HEK293 (cell line): ENCODE results near the gene DYTN.

ENCODE experiments used
- GLI2 ChIP-seq: fragments of 450-650 bp; formaldehyde crosslinking; IDR thresholded peaks from 2 replicates; pipeline ENCODE4; 2017; ENCODE audit warnings: missing biosample characterization, missing genetic modification characterization, low read depth, borderline replicate concordance
- IKZF3 ChIP-seq: fragments of 450-650 bp; IDR thresholded peaks from 2 replicates; pipeline ENCODE4 v1.5.0; 2018; ENCODE audit warnings: missing biosample characterization, mild to moderate bottlenecking, missing genetic modification characterization, moderate library complexity
- MZF1 ChIP-seq: fragments of 450-650 bp; formaldehyde crosslinking; IDR thresholded peaks from 2 replicates; pipeline ENCODE4 v1.5.1; 2017; ENCODE audit warnings: missing biosample characterization, missing genetic modification characterization, borderline replicate concordance
- OSR2 ChIP-seq: fragments of 450-650 bp; formaldehyde crosslinking; IDR thresholded peaks from 2 replicates; pipeline ENCODE4 v1.5.1; 2016; ENCODE audit warnings: missing biosample characterization, missing genetic modification characterization
- SCRT2 ChIP-seq: fragments of 450-650 bp; formaldehyde crosslinking; IDR thresholded peaks from 2 replicates; pipeline ENCODE4 v1.5.1; 2016; ENCODE audit warnings: missing biosample characterization, missing genetic modification characterization
- YY1 ChIP-seq: fragments of 450-650 bp; formaldehyde crosslinking; IDR thresholded peaks from 2 replicates; pipeline ENCODE4 v1.5.1; 2018; ENCODE audit warnings: missing biosample characterization, missing genetic modification characterization
- ZNF112 ChIP-seq: fragments of 450-650 bp; formaldehyde crosslinking; IDR thresholded peaks from 2 replicates; pipeline ENCODE4 v1.5.0; 2017; ENCODE audit warnings: missing biosample characterization, missing genetic modification characterization
- ZNF138 ChIP-seq: fragments of 450-650 bp; formaldehyde crosslinking; IDR thresholded peaks from 2 replicates; pipeline ENCODE4 v1.5.1; 2016; ENCODE audit warnings: missing biosample characterization, missing genetic modification characterization, borderline replicate concordance
- ZNF146 ChIP-seq: fragments of 450-650 bp; formaldehyde crosslinking; IDR thresholded peaks from 2 replicates; pipeline ENCODE4 v1.5.1; 2016; ENCODE audit warnings: missing biosample characterization, missing genetic modification characterization
- ZNF157 ChIP-seq: fragments of 450-650 bp; formaldehyde crosslinking; IDR thresholded peaks from 2 replicates; pipeline ENCODE4 v1.5.1; 2016; ENCODE audit warnings: missing biosample characterization, missing genetic modification characterization
- ZNF221 ChIP-seq: fragments of 450-650 bp; formaldehyde crosslinking; IDR thresholded peaks from 2 replicates; pipeline ENCODE4 v1.5.1; 2017; ENCODE audit warnings: missing biosample characterization, missing genetic modification characterization, borderline replicate concordance
- ZNF223 ChIP-seq: fragments of 450-650 bp; formaldehyde crosslinking; IDR thresholded peaks from 2 replicates; pipeline ENCODE4 v1.5.1; 2016; ENCODE audit warnings: missing biosample characterization, missing genetic modification characterization
- ZNF274 ChIP-seq, 2 experiments: fragments of 200-500 bp in 1 of 2; fragments of 450-650 bp in 1 of 2; sonication (Bioruptor generic) in 1 of 2; formaldehyde crosslinking in 1 of 2; IDR thresholded peaks; 2 replicates each; pipeline versions ENCODE4 v1.5.1 to v1.6.1; 2014 to 2016; ENCODE audit warnings: borderline replicate concordance in 1 of 2, inconsistent platforms in 1 of 2, low read length in 1 of 2, missing biosample characterization in 1 of 2, missing genetic modification characterization in 1 of 2
- ZNF366 ChIP-seq: fragments of 450-650 bp; formaldehyde crosslinking; conservative IDR thresholded peaks from 2 replicates; pipeline ENCODE4 v1.5.1; 2016; ENCODE audit warnings: missing biosample characterization, missing genetic modification characterization
- ZNF391 ChIP-seq: fragments of 450-650 bp; formaldehyde crosslinking; IDR thresholded peaks from 2 replicates; pipeline ENCODE4 v1.5.1; 2016; ENCODE audit warnings: low read depth, missing biosample characterization, missing genetic modification characterization, borderline replicate concordance
- ZNF394 ChIP-seq: fragments of 450-650 bp; formaldehyde crosslinking; IDR thresholded peaks from 2 replicates; pipeline ENCODE4 v1.5.1; 2016; ENCODE audit warnings: missing biosample characterization, missing genetic modification characterization, mild to moderate bottlenecking, moderate library complexity, borderline replicate concordance
- ZNF416 ChIP-seq: fragments of 450-650 bp; formaldehyde crosslinking; IDR thresholded peaks from 2 replicates; pipeline ENCODE4 v1.5.1; 2016; ENCODE audit warnings: missing biosample characterization, missing genetic modification characterization
- ZNF510 ChIP-seq: fragments of 450-650 bp; formaldehyde crosslinking; IDR thresholded peaks from 2 replicates; pipeline ENCODE4 v1.5.1; 2018; ENCODE audit warnings: mild to moderate bottlenecking, missing genetic modification characterization, missing biosample characterization; ENCODE audit not compliant: insufficient replicate concordance
- ZNF558 ChIP-seq: fragments of 450-650 bp; formaldehyde crosslinking; IDR thresholded peaks from 2 replicates; pipeline ENCODE4 v1.5.1; 2016; ENCODE audit warnings: missing biosample characterization, missing genetic modification characterization
- ZNF596 ChIP-seq: fragments of 450-650 bp; IDR thresholded peaks from 2 replicates; pipeline ENCODE4 v1.5.0; 2018; ENCODE audit warnings: missing biosample characterization, mild to moderate bottlenecking, missing genetic modification characterization, moderate library complexity
- ZNF660 ChIP-seq: fragments of 450-650 bp; IDR thresholded peaks from 2 replicates; pipeline ENCODE4 v1.5.1; 2018; ENCODE audit warnings: missing biosample characterization, mild to moderate bottlenecking, missing genetic modification characterization
- ZNF837 ChIP-seq: fragments of 450-650 bp; formaldehyde crosslinking; IDR thresholded peaks from 2 replicates; pipeline ENCODE4 v1.5.1; 2016; ENCODE audit warnings: missing biosample characterization, missing genetic modification characterization
- ZXDB ChIP-seq: fragments of 450-650 bp; formaldehyde crosslinking; IDR thresholded peaks from 2 replicates; pipeline ENCODE4 v1.5.1; 2016; ENCODE audit warnings: missing biosample characterization, missing genetic modification characterization
- TF ChIP-seq, protein P1 (sequence below): fragments of 450-650 bp; formaldehyde crosslinking; IDR thresholded peaks from 2 replicates; pipeline ENCODE4 v1.5.1; 2016; ENCODE audit warnings: missing biosample characterization, missing genetic modification characterization
- TF ChIP-seq, protein P2 (sequence below): fragments of 450-650 bp; formaldehyde crosslinking; IDR thresholded peaks from 2 replicates; pipeline ENCODE4 v1.5.1; 2016; ENCODE audit warnings: missing biosample characterization, missing genetic modification characterization
- TF ChIP-seq, protein P3 (sequence below): fragments of 450-650 bp; formaldehyde crosslinking; IDR thresholded peaks from 2 replicates; pipeline ENCODE4 v1.5.1; 2016; ENCODE audit warnings: missing biosample characterization, missing genetic modification characterization
- TF ChIP-seq, protein P4 (sequence below): fragments of 450-650 bp; formaldehyde crosslinking; IDR thresholded peaks from 2 replicates; pipeline ENCODE4 v1.5.1; 2017; ENCODE audit warnings: missing biosample characterization, missing genetic modification characterization
- TF ChIP-seq, protein P5 (sequence below): fragments of 450-650 bp; formaldehyde crosslinking; IDR thresholded peaks from 2 replicates; pipeline ENCODE4 v1.5.1; 2016; ENCODE audit warnings: missing biosample characterization, missing genetic modification characterization
- TF ChIP-seq, protein P6 (sequence below): fragments of 450-650 bp; formaldehyde crosslinking; IDR thresholded peaks from 2 replicates; pipeline ENCODE4 v1.5.1; 2016; ENCODE audit warnings: missing biosample characterization, missing genetic modification characterization

Gene DYTN

DNA sequence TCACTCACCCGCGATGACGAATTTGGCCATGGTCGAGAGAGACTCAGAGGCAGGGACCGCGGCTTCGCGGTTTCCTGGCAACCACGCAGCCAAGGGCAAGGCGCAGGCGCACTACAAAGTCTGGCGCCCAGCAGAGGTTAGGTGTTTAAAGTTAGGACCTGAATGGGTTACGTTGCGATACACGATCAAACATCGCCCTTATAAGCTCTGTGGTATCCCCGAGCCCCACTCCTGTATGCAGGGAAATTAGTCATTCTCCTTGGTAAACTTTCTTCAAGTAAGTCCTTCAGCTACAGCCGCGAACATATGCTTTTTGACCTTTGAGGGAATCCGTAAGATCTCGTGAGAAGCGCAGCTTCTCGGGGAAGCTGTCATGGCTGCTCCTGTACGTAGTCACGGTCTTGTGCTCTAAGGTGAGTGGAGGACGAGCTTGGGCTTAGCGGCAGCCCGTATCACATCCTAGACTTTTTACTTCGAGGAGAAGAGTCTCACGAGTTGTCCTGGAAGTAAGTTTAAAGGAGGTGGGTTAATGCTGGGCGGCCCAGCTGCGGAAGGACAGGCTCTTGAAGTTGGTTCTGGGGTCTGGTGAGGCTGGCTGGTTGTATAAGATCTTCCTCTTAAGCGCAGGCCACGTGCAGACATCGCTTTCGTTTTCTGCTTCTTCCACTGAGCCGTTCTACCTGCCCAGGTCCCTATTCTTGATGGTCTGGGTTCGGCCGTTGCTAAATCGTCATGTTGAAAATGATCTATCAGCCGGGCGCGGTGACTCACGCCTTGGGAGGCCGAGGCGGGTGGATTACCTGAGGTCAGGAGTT lies 47.3 kb upstream of the DYTN start, which contains the start of the genes FASTKD2 and MDH1B (continued):
- TF ChIP-seq, protein P1, sequence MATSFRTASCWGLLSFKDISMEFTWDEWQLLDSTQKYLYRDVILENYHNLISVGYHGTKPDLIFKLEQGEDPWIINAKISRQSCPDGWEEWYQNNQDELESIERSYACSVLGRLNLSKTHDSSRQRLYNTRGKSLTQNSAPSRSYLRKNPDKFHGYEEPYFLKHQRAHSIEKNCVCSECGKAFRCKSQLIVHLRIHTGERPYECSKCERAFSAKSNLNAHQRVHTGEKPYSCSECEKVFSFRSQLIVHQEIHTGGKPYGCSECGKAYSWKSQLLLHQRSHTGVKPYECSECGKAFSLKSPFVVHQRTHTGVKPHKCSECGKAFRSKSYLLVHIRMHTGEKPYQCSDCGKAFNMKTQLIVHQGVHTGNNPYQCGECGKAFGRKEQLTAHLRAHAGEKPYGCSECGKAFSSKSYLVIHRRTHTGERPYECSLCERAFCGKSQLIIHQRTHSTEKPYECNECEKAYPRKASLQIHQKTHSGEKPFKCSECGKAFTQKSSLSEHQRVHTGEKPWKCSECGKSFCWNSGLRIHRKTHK = no peak
- TF ChIP-seq ZNF146 = no peak
- TF ChIP-seq ZNF274 (IDR thresholded peaks at IDR 0.05; ENCODE audit: low read length) = no peak
- TF ChIP-seq ZNF274 (tag by site-specific recombination; IDR thresholded peaks at IDR 0.05; ENCODE audit: borderline replicate concordance) = no peak
- TF ChIP-seq ZNF221 = no peak
- no peak for TF ChIP-seq GLI2 (tag by site-specific recombination)
- no peak for TF ChIP-seq ZNF366 (tag by site-specific recombination)
- no peak for TF ChIP-seq IKZF3
- TF ChIP-seq ZNF223 (tag by site-specific recombination) = no peak
- no peak for TF ChIP-seq OSR2
- TF ChIP-seq ZNF510 (tag by site-specific recombination) = no peak
- TF ChIP-seq, protein P2, sequence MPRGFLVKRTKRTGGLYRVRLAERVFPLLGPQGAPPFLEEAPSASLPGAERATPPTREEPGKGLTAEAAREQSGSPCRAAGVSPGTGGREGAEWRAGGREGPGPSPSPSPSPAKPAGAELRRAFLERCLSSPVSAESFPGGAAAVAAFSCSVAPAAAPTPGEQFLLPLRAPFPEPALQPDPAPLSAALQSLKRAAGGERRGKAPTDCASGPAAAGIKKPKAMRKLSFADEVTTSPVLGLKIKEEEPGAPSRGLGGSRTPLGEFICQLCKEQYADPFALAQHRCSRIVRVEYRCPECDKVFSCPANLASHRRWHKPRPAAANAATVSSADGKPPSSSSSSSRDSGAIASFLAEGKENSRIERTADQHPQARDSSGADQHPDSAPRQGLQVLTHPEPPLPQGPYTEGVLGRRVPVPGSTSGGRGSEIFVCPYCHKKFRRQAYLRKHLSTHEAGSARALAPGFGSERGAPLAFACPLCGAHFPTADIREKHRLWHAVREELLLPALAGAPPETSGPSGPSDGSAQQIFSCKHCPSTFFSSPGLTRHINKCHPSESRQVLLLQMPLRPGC (tag by site-specific recombination) = no peak
- TF ChIP-seq ZNF391 (tag by site-specific recombination) = no peak
- TF ChIP-seq, protein P3, sequence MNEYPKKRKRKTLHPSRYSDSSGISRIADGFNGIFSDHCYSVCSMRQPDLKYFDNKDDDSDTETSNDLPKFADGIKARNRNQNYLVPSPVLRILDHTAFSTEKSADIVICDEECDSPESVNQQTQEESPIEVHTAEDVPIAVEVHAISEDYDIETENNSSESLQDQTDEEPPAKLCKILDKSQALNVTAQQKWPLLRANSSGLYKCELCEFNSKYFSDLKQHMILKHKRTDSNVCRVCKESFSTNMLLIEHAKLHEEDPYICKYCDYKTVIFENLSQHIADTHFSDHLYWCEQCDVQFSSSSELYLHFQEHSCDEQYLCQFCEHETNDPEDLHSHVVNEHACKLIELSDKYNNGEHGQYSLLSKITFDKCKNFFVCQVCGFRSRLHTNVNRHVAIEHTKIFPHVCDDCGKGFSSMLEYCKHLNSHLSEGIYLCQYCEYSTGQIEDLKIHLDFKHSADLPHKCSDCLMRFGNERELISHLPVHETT (tag by site-specific recombination) = no peak
- TF ChIP-seq, protein P4, sequence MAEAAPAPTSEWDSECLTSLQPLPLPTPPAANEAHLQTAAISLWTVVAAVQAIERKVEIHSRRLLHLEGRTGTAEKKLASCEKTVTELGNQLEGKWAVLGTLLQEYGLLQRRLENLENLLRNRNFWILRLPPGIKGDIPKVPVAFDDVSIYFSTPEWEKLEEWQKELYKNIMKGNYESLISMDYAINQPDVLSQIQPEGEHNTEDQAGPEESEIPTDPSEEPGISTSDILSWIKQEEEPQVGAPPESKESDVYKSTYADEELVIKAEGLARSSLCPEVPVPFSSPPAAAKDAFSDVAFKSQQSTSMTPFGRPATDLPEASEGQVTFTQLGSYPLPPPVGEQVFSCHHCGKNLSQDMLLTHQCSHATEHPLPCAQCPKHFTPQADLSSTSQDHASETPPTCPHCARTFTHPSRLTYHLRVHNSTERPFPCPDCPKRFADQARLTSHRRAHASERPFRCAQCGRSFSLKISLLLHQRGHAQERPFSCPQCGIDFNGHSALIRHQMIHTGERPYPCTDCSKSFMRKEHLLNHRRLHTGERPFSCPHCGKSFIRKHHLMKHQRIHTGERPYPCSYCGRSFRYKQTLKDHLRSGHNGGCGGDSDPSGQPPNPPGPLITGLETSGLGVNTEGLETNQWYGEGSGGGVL (tag by site-specific recombination) = no peak
- TF ChIP-seq ZNF596 = no peak
- TF ChIP-seq ZNF558 (tag by site-specific recombination) = no peak; the same call in 1 of the 2 replicates
- TF ChIP-seq YY1 = peak; percentile 83
- TF ChIP-seq ZNF394 = peak; percentile 97
- TF ChIP-seq SCRT2 = no peak
- no peak for TF ChIP-seq ZNF138 (tag by site-specific recombination)
- TF ChIP-seq ZNF837 (tag by site-specific recombination) = no peak
- TF ChIP-seq ZNF112 (tag by site-specific recombination) = no peak
- no peak for TF ChIP-seq ZNF157 (tag by site-specific recombination)
- 0 out of 2 replicates have a peak, but pooled peaks have one; percentile 20 for TF ChIP-seq ZNF660 (tag by site-specific recombination)
- peak; percentile 71 for TF ChIP-seq ZXDB
- no peak for TF ChIP-seq ZNF416 (tag by site-specific recombination)
- TF ChIP-seq, protein P5, sequence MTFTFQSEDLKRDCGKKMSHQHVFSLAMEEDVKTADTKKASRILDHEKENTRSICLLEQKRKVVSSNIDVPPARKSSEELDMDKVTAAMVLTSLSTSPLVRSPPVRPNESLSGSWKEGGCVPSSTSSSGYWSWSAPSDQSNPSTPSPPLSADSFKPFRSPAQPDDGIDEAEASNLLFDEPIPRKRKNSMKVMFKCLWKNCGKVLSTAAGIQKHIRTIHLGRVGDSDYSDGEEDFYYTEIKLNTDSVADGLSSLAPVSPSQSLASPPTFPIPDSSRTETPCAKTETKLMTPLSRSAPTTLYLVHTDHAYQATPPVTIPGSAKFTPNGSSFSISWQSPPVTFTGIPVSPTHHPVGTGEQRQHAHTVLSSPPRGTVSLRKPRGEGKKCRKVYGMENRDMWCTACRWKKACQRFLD (tag by site-specific recombination) = no peak
- no peak for TF ChIP-seq MZF1
- TF ChIP-seq, protein P6, sequence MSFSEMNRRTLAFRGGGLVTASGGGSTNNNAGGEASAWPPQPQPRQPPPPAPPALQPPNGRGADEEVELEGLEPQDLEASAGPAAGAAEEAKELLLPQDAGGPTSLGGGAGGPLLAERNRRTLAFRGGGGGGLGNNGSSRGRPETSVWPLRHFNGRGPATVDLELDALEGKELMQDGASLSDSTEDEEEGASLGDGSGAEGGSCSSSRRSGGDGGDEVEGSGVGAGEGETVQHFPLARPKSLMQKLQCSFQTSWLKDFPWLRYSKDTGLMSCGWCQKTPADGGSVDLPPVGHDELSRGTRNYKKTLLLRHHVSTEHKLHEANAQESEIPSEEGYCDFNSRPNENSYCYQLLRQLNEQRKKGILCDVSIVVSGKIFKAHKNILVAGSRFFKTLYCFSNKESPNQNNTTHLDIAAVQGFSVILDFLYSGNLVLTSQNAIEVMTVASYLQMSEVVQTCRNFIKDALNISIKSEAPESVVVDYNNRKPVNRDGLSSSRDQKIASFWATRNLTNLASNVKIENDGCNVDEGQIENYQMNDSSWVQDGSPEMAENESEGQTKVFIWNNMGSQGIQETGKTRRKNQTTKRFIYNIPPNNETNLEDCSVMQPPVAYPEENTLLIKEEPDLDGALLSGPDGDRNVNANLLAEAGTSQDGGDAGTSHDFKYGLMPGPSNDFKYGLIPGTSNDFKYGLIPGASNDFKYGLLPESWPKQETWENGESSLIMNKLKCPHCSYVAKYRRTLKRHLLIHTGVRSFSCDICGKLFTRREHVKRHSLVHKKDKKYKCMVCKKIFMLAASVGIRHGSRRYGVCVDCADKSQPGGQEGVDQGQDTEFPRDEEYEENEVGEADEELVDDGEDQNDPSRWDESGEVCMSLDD (tag by site-specific recombination) = no peak
